NB4 (cell line): ENCODE data around the gene DZANK1.

Experiments
- DNase-seq: peaks from one replicate; pipeline ENCODE4 v3.0.0; 2010; ENCODE audit warnings: low read depth
- H3K4me3 ChIP-seq: one replicate; pipeline ENCODE4 v1.5.1; 2011; ENCODE audit warnings: mild to moderate bottlenecking, low read depth, low read length, moderate library complexity
- MYC ChIP-seq: IDR thresholded peaks from 2 replicates; pipeline ENCODE4 v1.6.1; 2011; ENCODE audit warnings: low read depth, low read length
- POLR2A ChIP-seq: IDR thresholded peaks from 2 replicates; pipeline ENCODE4 v1.6.1; 2011; ENCODE audit warnings: mild to moderate bottlenecking; ENCODE audit not compliant: insufficient read length; ENCODE audit errors: extremely low read depth
- TF ChIP-seq, protein P1 (sequence below): IDR thresholded peaks from 2 replicates; pipeline ENCODE4 v1.6.1; 2011; ENCODE audit warnings: low read depth, low read length
- TF ChIP-seq, protein P2 (sequence below): IDR thresholded peaks from one replicate; pipeline ENCODE4 v1.5.1; 2012; ENCODE audit warnings: low read depth, low read length

The DZANK1 gene

DNA sequence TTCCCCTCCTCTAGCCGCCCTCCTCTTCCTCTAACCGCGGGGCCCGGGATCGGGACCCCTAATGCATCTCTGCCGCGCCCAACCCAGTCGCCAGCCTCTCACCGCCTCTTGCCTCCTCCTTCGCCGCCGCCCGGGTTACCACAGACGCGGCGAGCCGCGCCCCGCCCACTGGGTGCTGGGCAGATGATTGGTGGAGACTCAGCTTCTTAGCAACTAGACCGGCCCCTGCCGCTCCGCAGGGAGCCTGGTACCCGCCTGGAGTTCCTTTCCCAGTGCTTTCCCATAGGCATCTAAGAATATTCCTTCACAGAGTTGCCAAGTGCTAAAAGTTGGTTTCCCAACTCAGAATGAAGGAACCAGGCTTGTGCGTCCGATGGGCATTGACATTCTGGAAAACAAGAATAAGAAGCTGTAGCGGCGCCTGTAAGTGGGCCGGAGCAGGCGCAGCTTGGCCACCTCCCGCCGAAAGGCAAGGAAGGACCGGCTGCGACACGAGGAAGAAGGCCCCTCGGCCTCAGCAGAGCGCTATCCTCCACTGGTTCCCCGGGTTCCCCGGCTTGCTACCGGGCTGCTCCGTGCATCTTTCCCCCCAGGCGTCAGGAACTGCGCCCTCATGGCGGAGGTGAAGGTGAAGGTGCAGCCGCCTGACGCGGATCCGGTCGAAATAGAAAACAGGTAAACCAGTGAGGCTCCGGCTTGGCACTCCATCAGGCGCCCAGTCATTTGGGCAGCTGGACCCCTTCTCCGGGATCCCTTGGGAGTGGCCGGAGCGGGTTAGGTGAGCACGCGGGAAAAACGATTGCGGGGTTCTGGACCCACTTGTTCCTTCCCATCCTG is at the start of gene DZANK1, which contains the start of gene POLR3F:
Gene DZANK1, minus strand, starts transcription at position 137 of the 837 bp plus-strand sequence. CDS start 1,672 bp downstream, outside the sequence.
Gene POLR3F, plus strand, starts transcription at position 497 of the 837 bp plus-strand sequence. Its CDS starts 117 bp downstream, at position 614.
- DNase-seq = peak; percentile 97
- TF ChIP-seq POLR2A = peak; percentile 73
- 0 out of 2 replicates have a peak, but pooled peaks have one; percentile 40 for TF ChIP-seq MYC
- TF ChIP-seq, protein P1, sequence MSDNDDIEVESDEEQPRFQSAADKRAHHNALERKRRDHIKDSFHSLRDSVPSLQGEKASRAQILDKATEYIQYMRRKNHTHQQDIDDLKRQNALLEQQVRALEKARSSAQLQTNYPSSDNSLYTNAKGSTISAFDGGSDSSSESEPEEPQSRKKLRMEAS = 0 out of 2 replicates have a peak, but pooled peaks have one; percentile 9
- TF ChIP-seq, protein P2, sequence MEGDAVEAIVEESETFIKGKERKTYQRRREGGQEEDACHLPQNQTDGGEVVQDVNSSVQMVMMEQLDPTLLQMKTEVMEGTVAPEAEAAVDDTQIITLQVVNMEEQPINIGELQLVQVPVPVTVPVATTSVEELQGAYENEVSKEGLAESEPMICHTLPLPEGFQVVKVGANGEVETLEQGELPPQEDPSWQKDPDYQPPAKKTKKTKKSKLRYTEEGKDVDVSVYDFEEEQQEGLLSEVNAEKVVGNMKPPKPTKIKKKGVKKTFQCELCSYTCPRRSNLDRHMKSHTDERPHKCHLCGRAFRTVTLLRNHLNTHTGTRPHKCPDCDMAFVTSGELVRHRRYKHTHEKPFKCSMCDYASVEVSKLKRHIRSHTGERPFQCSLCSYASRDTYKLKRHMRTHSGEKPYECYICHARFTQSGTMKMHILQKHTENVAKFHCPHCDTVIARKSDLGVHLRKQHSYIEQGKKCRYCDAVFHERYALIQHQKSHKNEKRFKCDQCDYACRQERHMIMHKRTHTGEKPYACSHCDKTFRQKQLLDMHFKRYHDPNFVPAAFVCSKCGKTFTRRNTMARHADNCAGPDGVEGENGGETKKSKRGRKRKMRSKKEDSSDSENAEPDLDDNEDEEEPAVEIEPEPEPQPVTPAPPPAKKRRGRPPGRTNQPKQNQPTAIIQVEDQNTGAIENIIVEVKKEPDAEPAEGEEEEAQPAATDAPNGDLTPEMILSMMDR = no peak
- H3K4me3 ChIP-seq = peak within 1 kb of the TSS; percentile 99

DNA sequence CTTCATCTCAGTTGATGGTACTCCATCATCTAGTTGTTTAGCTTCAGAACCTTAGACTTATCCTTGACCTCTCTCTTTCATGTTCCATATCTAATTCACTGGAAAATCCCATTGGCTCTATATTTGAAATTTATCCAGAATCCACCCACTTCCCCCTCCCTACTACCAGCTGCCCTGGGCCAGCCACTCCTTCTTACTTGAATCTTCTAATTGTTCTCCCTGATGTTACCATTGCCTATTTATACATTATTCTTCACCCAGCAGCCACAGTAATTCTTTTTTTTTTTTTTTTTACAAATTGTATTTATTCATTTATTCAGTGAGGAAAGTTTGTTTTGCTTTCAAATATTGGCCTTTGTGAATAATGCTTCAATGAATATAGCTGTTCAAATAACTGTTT is 49.1 kb upstream of the DZANK1 start:
- TF ChIP-seq MYC (no peak), POLR2A (no peak)
- TF ChIP-seq, protein P2 = no peak
- TF ChIP-seq, protein P1 = no peak
- DNase-seq = no peak
- no peak overlapping the region for H3K4me3 ChIP-seq

DNA sequence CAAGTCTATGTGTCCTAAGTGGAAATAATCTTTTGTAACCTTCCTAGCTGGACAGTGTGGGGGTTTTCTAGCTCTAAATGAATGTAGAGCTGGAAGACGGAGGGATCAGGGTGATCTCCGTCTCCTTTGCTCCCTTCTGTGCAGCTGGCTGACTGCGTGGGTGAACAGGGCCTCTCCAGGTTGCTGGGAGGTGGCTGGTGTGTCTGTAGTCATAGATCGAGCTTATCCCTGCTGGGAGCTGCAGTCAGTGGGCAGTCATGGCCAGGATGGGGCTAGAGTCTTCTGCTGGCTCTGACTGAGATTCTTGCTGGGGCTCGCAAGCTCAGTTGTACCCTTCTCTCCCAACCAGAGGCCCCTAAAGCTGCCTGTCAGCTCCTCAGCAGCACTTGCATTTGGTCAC is 47.3 kb upstream of the DZANK1 start:
- TF ChIP-seq POLR2A = no peak
- no peak for TF ChIP-seq MYC
- TF ChIP-seq, protein P2 = no peak
- TF ChIP-seq, protein P1 = no peak
- DNase-seq = no peak
- H3K4me3 ChIP-seq = no peak overlapping the region

DNA sequence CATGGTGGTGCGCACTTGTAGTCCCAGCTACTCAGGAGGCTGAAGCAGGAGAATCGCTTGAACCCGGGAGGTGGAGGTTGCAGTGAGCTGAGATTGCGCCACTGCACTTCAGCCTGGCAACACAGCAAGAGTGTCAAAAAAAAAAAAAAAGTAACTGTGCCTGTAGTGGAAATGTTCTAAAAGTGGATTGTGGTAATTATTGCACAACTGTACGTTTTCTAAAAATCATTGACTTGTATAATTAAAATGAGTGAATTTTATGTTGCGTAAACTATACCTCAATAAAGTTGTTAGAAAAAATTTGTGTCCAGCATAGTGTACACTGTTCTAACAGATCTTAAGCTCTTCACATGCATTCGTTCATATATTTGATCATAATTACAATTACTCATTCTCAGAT is 46.4 kb upstream of the DZANK1 start:
- peak; percentile 55 for DNase-seq
- TF ChIP-seq, protein P1 = no peak
- no peak for TF ChIP-seq MYC
- TF ChIP-seq, protein P2 = no peak
- TF ChIP-seq POLR2A = no peak
- no peak overlapping the region for H3K4me3 ChIP-seq

DNA sequence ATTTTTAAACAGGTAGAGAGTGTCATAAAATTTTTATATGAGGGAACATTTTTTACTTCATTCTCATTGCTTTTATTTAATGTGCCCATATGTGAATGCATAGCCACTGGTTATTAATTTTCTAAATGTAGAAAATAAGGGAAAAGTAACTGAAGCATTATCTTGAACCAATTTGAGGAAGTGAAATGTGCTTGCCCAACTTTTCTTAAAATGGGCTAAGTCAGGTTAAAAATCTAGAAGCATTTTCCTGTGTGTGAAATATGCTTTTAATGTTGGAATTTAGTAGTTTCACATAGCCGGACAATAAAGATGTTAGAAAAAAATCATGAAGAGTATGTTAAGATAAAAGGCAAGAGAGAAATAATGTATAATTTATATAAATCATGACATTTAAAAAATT is 44.7 kb upstream of the DZANK1 start:
- peak; percentile 52 for DNase-seq
- TF ChIP-seq, protein P2 = no peak
- TF ChIP-seq POLR2A (no peak), MYC (no peak)
- TF ChIP-seq, protein P1 = no peak
- H3K4me3 ChIP-seq = peak overlapping the region; percentile 34
